Measurements from ENCODE around the gene HSPA1L.

DNA sequence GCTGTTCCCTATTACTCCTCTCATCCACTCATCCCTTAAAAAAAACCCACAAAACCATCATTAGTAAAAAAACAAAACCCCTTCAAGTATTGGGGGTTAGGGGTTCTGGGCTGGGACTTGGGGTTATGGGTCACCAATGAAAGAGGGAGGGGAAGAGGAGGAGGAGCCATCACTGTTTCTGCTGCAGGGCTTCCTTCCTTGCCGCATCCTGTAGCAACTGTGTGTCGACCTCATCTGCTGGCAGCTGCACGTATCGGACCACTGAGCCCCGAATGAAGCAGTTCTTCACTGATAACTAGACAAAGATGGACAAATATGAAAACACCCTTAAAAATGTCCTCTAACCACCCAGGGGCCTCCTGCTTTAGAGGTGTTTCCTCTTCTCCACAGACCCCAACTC, 17.5 kb downstream of the HSPA1L start:
- no peak for TF ChIP-seq ATF6 (CRISPR knock-in tag; IDR thresholded peaks at IDR 0.05)
- no peak for TF ChIP-seq SP1 (CRISPR knock-in tag; conservative IDR thresholded peaks at IDR 0.05)
- no peak for TF ChIP-seq CTCF (IDR thresholded peaks at IDR 0.05)
- no peak for TF ChIP-seq USF2 (CRISPR knock-in tag; IDR thresholded peaks at IDR 0.05)
- TF ChIP-seq MAX (CRISPR knock-in tag; IDR thresholded peaks at IDR 0.05): no peak
- TF ChIP-seq CREB1 (CRISPR knock-in tag; IDR thresholded peaks at IDR 0.05): no peak
- no peak for TF ChIP-seq FOXK1 (CRISPR knock-in tag; IDR thresholded peaks at IDR 0.05)
- no peak for TF ChIP-seq JUN (CRISPR knock-in tag; IDR thresholded peaks at IDR 0.05)
- TF ChIP-seq CDX4 (CRISPR knock-in tag; IDR thresholded peaks at IDR 0.05; ENCODE audit: borderline replicate concordance): no peak
- no peak for TF ChIP-seq E2F4 (CRISPR knock-in tag; IDR thresholded peaks at IDR 0.05; ENCODE audit: borderline replicate concordance, low read depth)
- TF ChIP-seq ZNF138 (CRISPR knock-in tag; conservative IDR thresholded peaks at IDR 0.05): no peak
- TF ChIP-seq, protein P1, sequence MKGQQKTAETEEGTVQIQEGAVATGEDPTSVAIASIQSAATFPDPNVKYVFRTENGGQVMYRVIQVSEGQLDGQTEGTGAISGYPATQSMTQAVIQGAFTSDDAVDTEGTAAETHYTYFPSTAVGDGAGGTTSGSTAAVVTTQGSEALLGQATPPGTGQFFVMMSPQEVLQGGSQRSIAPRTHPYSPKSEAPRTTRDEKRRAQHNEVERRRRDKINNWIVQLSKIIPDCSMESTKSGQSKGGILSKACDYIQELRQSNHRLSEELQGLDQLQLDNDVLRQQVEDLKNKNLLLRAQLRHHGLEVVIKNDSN (CRISPR knock-in tag; IDR thresholded peaks at IDR 0.05): no peak
- TF ChIP-seq NR2C2 (CRISPR knock-in tag; IDR thresholded peaks at IDR 0.05): no peak
